ENCODE data around the gene CSH2. TPM values are rescaled to one million over a fixed set of nuclear protein-coding genes. Genes with fewer than 3 reads are reported as not detected.
"Not testable (repeated sequence)": the region's sequence is repeated elsewhere in the genome, so short reads cannot be mapped to it uniquely, and the experiment has no call there.

Gene CSH2
- not detected for total RNA-seq

- intact Hi-C loops (cut with micrococcal nuclease) = not testable (repeated sequence)
Observed at GRCh38 chr17:63873577-63873976, at the start of gene CSH2. CSH2 (minus strand) TSS chr17:63873677; CDS start chr17:63873614, 63 bp downstream.

GRCh38 chr17:63922402-63922801, 48.9 kb upstream of the CSH2 start:
- H3K4me1 Mint-ChIP-seq (ENCODE audit: low read depth); H3K9me3 Mint-ChIP-seq; H3K27me3 Mint-ChIP-seq; intact Hi-C loops (cut with micrococcal nuclease); H3K36me3 Mint-ChIP-seq (ENCODE audit: low read depth); H3K4me3 Mint-ChIP-seq; H3K27ac Mint-ChIP-seq; ATAC-seq; DNase-seq: not testable (repeated sequence)
- ChIA-PET POLR2A (interaction anchor here (1.0 to 1.2 kb wide), 3 partner anchors 10 to 63 kb away, joined by 3 to 4 read pairs (median 4); partner anchors contain the start of gene CD79B), CTCF (interaction anchor here (0.8 to 9.7 kb wide), 3 partner anchors 10 to 64 kb away, joined by 3 to 126 read pairs (median 7); partner anchors contain the start of gene CD79B)

More at GRCh38 chr17:63873577-63873976, at the start of gene CSH2:
- POLR2A ChIA-PET; H3K27me3 Mint-ChIP-seq; H3K27ac Mint-ChIP-seq; H3K4me1 Mint-ChIP-seq (ENCODE audit: low read depth); H3K4me3 Mint-ChIP-seq; ATAC-seq; DNase-seq; H3K36me3 Mint-ChIP-seq (ENCODE audit: low read depth); H3K9me3 Mint-ChIP-seq: not testable (repeated sequence)
- CTCF ChIA-PET = interaction anchor here (1.4 kb wide), 1 partner anchor 15 kb away, joined by 3 read pairs; no protein-coding TSS in a partner anchor

GRCh38 chr17:63920779-63921178, 47.3 kb upstream of the CSH2 start:
- H3K4me1 Mint-ChIP-seq (ENCODE audit: low read depth); H3K36me3 Mint-ChIP-seq (ENCODE audit: low read depth); H3K9me3 Mint-ChIP-seq; DNase-seq; ATAC-seq; H3K27me3 Mint-ChIP-seq; H3K27ac Mint-ChIP-seq; intact Hi-C loops (cut with micrococcal nuclease); H3K4me3 Mint-ChIP-seq: not testable (repeated sequence)
- ChIA-PET CTCF (interaction anchor here (1.3 to 9.7 kb wide), 12 partner anchors 12 to 227 kb away, joined by 3 to 126 read pairs (median 18); partner anchors contain the start of genes CD79B, ERN1 and GH2), POLR2A (interaction anchor here (0.6 kb wide), 1 partner anchor 97 kb away, joined by 3 read pairs; no protein-coding TSS in a partner anchor)

GRCh38 chr17:63920050-63920449, 46.6 kb upstream of the CSH2 start:
- H3K27ac Mint-ChIP-seq; H3K9me3 Mint-ChIP-seq; H3K36me3 Mint-ChIP-seq (ENCODE audit: low read depth); H3K4me3 Mint-ChIP-seq; DNase-seq; ATAC-seq; intact Hi-C loops (cut with micrococcal nuclease); H3K27me3 Mint-ChIP-seq; H3K4me1 Mint-ChIP-seq (ENCODE audit: low read depth): not testable (repeated sequence)
- ChIA-PET POLR2A (interaction anchor here (0.7 to 1.2 kb wide), 2 partner anchors 26 to 209 kb away, joined by 3 to 4 read pairs; partner anchors contain the start of gene ERN1), CTCF (interaction anchor here (0.6 to 9.7 kb wide), 45 partner anchors 8 to 361 kb away, joined by 3 to 126 read pairs (median 5); partner anchors contain the start of genes CD79B, ERN1, GH2 and PRR29)

GRCh38 chr17:63919311-63919723, 45.8 kb upstream of the CSH2 start:
- ChIA-PET POLR2A (interaction anchor here (0.7 to 1.2 kb wide), 3 partner anchors 27 to 210 kb away, joined by 3 to 4 read pairs (median 3); partner anchors contain the start of gene ERN1), CTCF (interaction anchor here (0.6 to 9.7 kb wide), 50 partner anchors 8 to 362 kb away, joined by 3 to 126 read pairs (median 5); partner anchors contain the start of genes CD79B, ERN1, GH2 and ICAM2)
- peak; percentile 95 for TF ChIP-seq CTCF (IDR thresholded peaks at IDR 0.05)
- Mint-ChIP-seq H3K4me1 (ENCODE audit: low read depth) (peaks cover 5% of the 10 kb centered on the region), H3K36me3 (ENCODE audit: low read depth) (no peaks in the 10 kb centered on the region), H3K27ac (no peak overlapping the region), H3K4me3 (no peak overlapping the region), H3K27me3 (no peaks in the 10 kb centered on the region), H3K9me3 (no peaks in the 10 kb centered on the region)
- peak; percentile 80 for DNase-seq
- ATAC-seq = peak; percentile 99
- intact Hi-C loops (cut with micrococcal nuclease) = loop anchor here (2.0 to 5.0 kb wide), 4 partner anchors 27 to 213 kb away; partner anchors contain the start of gene ERN1

- H3K27ac Mint-ChIP-seq; ATAC-seq; H3K4me1 Mint-ChIP-seq (ENCODE audit: low read depth); H3K4me3 Mint-ChIP-seq; H3K27me3 Mint-ChIP-seq; H3K36me3 Mint-ChIP-seq (ENCODE audit: low read depth); H3K9me3 Mint-ChIP-seq; DNase-seq: not testable (repeated sequence)
- POLR2A ChIA-PET = interaction anchor here (0.8 to 0.9 kb wide), 2 partner anchors 72 to 104 kb away, joined by 3 to 6 read pairs; no protein-coding TSS in a partner anchor
- intact Hi-C loops (cut with micrococcal nuclease) = loop anchor here (2.0 to 5.0 kb wide), 4 partner anchors 28 to 213 kb away; partner anchors contain the start of gene ERN1
- CTCF ChIA-PET = interaction anchor here (0.8 to 9.7 kb wide), 37 partner anchors 7 to 316 kb away, joined by 3 to 126 read pairs (median 6); partner anchors contain the start of genes CD79B, ERN1, ICAM2 and PRR29
Observed at GRCh38 chr17:63918789-63919305, 45.4 kb upstream of the CSH2 start, which contains the start of gene GH1. GH1 (minus strand) TSS chr17:63918839; CDS start chr17:63918776, 63 bp downstream.

GRCh38 chr17:63918305-63918704, 44.8 kb upstream of the CSH2 start:
- ATAC-seq (no peak), DNase-seq (no peak)
- H3K4me1 Mint-ChIP-seq (ENCODE audit: low read depth) = peaks cover 5% of the 10 kb centered on the region
- intact Hi-C loops (cut with micrococcal nuclease) = loop anchor here (2.0 to 5.0 kb wide), 4 partner anchors 28 to 214 kb away; partner anchors contain the start of gene ERN1
- H3K36me3 Mint-ChIP-seq (ENCODE audit: low read depth) = no peaks in the 10 kb centered on the region
- H3K27ac Mint-ChIP-seq = no peak overlapping the region
- no peak for TF ChIP-seq CTCF (IDR thresholded peaks at IDR 0.05)
- no peak overlapping the region for H3K4me3 Mint-ChIP-seq
- CTCF ChIA-PET = interaction anchor here (1.0 to 9.7 kb wide), 19 partner anchors 10 to 317 kb away, joined by 3 to 126 read pairs (median 13); partner anchors contain the start of genes CD79B, ERN1 and ICAM2
- H3K9me3 Mint-ChIP-seq = no peaks in the 10 kb centered on the region
- POLR2A ChIA-PET = interaction anchor here (0.6 to 0.9 kb wide), 3 partner anchors 105 to 197 kb away, joined by 3 to 6 read pairs (median 3); no protein-coding TSS in a partner anchor
- H3K27me3 Mint-ChIP-seq = no peaks in the 10 kb centered on the region

Measured in activated CD8-positive, alpha-beta T cell treated with anti-CD3 and anti-CD28 coated beads for 36 hours (primary cell).